ENCODE data around the gene EPHB1. TPM values are rescaled to one million over a fixed set of nuclear protein-coding genes. Genes with fewer than 3 reads are reported as not detected.

The EPHB1 gene
- total RNA-seq, 3 donors from 2014 or later = 1.8 to 5.9 (median 3.4) TPM

DNA sequence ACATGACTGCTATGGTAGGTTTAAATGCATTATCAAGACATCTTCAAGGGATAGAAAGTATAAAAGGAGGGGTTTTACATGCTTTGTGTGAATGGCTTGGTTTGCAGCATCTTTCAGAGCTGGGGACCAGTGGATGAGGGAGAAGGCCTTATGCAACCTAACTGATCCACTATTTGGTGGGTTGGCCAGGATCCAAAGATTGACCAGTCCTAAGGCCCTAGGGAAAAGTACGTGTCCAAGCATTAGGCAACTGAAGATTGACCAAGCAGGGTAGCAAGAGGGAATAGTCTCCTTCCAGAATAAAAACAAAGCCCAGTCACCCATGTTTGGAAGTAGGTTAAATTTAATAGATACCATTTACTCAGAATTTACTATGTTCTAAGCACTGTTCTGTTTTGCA, 509.3 kb downstream of the EPHB1 start:
- H3K4me3 ChIP-seq = no peak overlapping the region
- H3K4me1 ChIP-seq = no peaks in the 10 kb centered on the region
- no peaks in the 10 kb centered on the region for H3K9me3 ChIP-seq
- no peak overlapping the region for H3K27ac ChIP-seq
- no peak for TF ChIP-seq POLR2A (IDR thresholded peaks at IDR 0.05)
- TF ChIP-seq, protein P1, sequence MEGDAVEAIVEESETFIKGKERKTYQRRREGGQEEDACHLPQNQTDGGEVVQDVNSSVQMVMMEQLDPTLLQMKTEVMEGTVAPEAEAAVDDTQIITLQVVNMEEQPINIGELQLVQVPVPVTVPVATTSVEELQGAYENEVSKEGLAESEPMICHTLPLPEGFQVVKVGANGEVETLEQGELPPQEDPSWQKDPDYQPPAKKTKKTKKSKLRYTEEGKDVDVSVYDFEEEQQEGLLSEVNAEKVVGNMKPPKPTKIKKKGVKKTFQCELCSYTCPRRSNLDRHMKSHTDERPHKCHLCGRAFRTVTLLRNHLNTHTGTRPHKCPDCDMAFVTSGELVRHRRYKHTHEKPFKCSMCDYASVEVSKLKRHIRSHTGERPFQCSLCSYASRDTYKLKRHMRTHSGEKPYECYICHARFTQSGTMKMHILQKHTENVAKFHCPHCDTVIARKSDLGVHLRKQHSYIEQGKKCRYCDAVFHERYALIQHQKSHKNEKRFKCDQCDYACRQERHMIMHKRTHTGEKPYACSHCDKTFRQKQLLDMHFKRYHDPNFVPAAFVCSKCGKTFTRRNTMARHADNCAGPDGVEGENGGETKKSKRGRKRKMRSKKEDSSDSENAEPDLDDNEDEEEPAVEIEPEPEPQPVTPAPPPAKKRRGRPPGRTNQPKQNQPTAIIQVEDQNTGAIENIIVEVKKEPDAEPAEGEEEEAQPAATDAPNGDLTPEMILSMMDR (IDR thresholded peaks at IDR 0.05) = no peak
- no peak for TF ChIP-seq POLR2AphosphoS5 (IDR thresholded peaks at IDR 0.05)
- intact Hi-C loops (cut with DNase I; ENCODE audit: low total_unique reads) = no loop called here
- DNase-seq (ENCODE audit: low spot score in 2 of 2) = no peak
- H3K27me3 ChIP-seq = no peaks in the 10 kb centered on the region
- H3K36me3 ChIP-seq = no peaks in the 10 kb centered on the region

Other genes with a start within 250 kb of the EPHB1 start
- 1 to 10 TPM in 1 of 3 donors, under 1 TPM in 1, not detected in 1; 0.33 to 1.2 TPM for gene KY, start 144.2 kb upstream of the EPHB1 start, total RNA-seq